ENCODE measurements around the gene MAP1A.

- TF ChIP-seq POLR2A (IDR thresholded peaks at IDR 0.05; ENCODE audit: low read depth, low read length) (no peak), CTCF (IDR thresholded peaks at IDR 0.05; ENCODE audit: extremely low read depth in 1 of 2, insufficient read depth in 1 of 2, low read depth in 1 of 2, low read length in 2 of 2) (no peak), EZH2 (IDR thresholded peaks at IDR 0.05; ENCODE audit: borderline replicate concordance, low read depth, low read length, severe bottlenecking) (no peak), POLR2AphosphoS5 (IDR thresholded peaks at IDR 0.05; ENCODE audit: insufficient read depth, low read depth, low read length) (no peak), FOS (IDR thresholded peaks at IDR 0.05; ENCODE audit: borderline replicate concordance, insufficient read depth, low read length) (no peak)
- TF ChIP-seq, protein P1, sequence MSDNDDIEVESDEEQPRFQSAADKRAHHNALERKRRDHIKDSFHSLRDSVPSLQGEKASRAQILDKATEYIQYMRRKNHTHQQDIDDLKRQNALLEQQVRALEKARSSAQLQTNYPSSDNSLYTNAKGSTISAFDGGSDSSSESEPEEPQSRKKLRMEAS (IDR thresholded peaks at IDR 0.05; ENCODE audit: insufficient read depth, insufficient read length): no peak
Measured at GRCh38 chr15:43518197-43518761, 871 bp downstream of the MAP1A start.

Data from endothelial cell of umbilical vein (primary cell).